OCI-LY1 (cell line): Measurements from ENCODE around the gene HDLBP.

Experiments used
- H2AFZ ChIP-seq: fragments of 200-600 bp; sonication (generic), shearing (Covaris generic); 2 replicates; pipeline ENCODE4 v1.6.0; 2014; ENCODE audit warnings: antibody characterized with exemption, mild to moderate bottlenecking, low read length
- H3F3A ChIP-seq: fragments of 200-600 bp; sonication (generic), shearing (Covaris generic); 2 replicates; pipeline ENCODE4 v1.6.0; 2014; ENCODE audit warnings: mild to moderate bottlenecking, antibody characterized with exemption, low read length, moderate library complexity; ENCODE audit not compliant: insufficient read depth
- H3K27ac ChIP-seq: fragments of 200-600 bp; sonication (generic); 2 replicates; pipeline ENCODE4 v1.5.1; 2014; ENCODE audit warnings: low read length, mixed run types, mild to moderate bottlenecking, low read depth; ENCODE audit not compliant: poor library complexity, severe bottlenecking
- H3K27me3 ChIP-seq: fragments of 200-600 bp; sonication (generic); 2 replicates; pipeline ENCODE4 v1.6.0; 2014; ENCODE audit warnings: antibody characterized with exemption, mild to moderate bottlenecking, low read length, moderate library complexity; ENCODE audit not compliant: insufficient read depth
- H3K36me3 ChIP-seq: fragments of 200-600 bp; sonication (generic); 2 replicates; pipeline ENCODE4 v1.6.1; 2014; ENCODE audit warnings: mild to moderate bottlenecking, antibody characterized with exemption, low read length, moderate library complexity, mixed read lengths; ENCODE audit not compliant: insufficient read depth
- H3K4me1 ChIP-seq: fragments of 200-600 bp; sonication (generic); 2 replicates; pipeline ENCODE4 v1.5.1; 2014; ENCODE audit warnings: mild to moderate bottlenecking, low read length, moderate library complexity; ENCODE audit not compliant: insufficient read depth, severe bottlenecking
- H3K4me2 ChIP-seq: fragments of 200-600 bp; sonication (generic), shearing (Covaris generic); 2 replicates; pipeline ENCODE4 v1.6.1; 2014; ENCODE audit warnings: low read length
- H3K4me3 ChIP-seq: fragments of 200-600 bp; sonication (generic); 2 replicates; pipeline ENCODE4 v1.5.1; 2014; ENCODE audit warnings: low read length, low read depth, mild to moderate bottlenecking, mixed read lengths; ENCODE audit not compliant: poor library complexity, severe bottlenecking
- H3K79me2 ChIP-seq: fragments of 200-600 bp; shearing (Covaris generic); 2 replicates; pipeline ENCODE4 v1.6.1; 2016; ENCODE audit warnings: mixed run types, low read length, mixed read lengths; ENCODE audit not compliant: insufficient read depth
- H3K9ac ChIP-seq: fragments of 200-600 bp; sonication (generic), shearing (Covaris generic); 2 replicates; pipeline ENCODE4 v1.6.1; 2014; ENCODE audit warnings: mild to moderate bottlenecking, low read length, mixed read lengths
- H3K9me2 ChIP-seq: fragments of 200-600 bp; sonication (generic), shearing (Covaris generic); 2 replicates; pipeline ENCODE4 v1.6.1; 2014; ENCODE audit warnings: low read depth, mild to moderate bottlenecking, low read length, mixed read lengths
- H3K9me3 ChIP-seq: fragments of 200-600 bp; shearing (Covaris generic); 2 replicates; pipeline ENCODE4 v1.6.1; 2014; ENCODE audit warnings: low read length, mixed read lengths
- H4K20me1 ChIP-seq: fragments of 200-600 bp; sonication (generic), shearing (Covaris generic); 2 replicates; pipeline ENCODE4 v1.6.0; 2016; ENCODE audit warnings: mild to moderate bottlenecking, low read length; ENCODE audit not compliant: insufficient read depth
- EZH2 ChIP-seq: fragments of 200-600 bp; sonication (generic), shearing (Covaris generic); IDR thresholded peaks from 2 replicates; pipeline ENCODE4 v1.8.0; 2017; ENCODE audit warnings: borderline replicate concordance, mixed run types, mild to moderate bottlenecking, antibody characterized with exemption, low read length, moderate library complexity, mixed read lengths
- TF ChIP-seq, protein P1 (sequence below): fragments of 200-600 bp; sonication (generic), shearing (Covaris generic); IDR thresholded peaks from 2 replicates; pipeline ENCODE4 v1.5.1; 2017; ENCODE audit warnings: mild to moderate bottlenecking, antibody characterized with exemption, low read length, moderate library complexity, mixed read lengths

Gene HDLBP

DNA sequence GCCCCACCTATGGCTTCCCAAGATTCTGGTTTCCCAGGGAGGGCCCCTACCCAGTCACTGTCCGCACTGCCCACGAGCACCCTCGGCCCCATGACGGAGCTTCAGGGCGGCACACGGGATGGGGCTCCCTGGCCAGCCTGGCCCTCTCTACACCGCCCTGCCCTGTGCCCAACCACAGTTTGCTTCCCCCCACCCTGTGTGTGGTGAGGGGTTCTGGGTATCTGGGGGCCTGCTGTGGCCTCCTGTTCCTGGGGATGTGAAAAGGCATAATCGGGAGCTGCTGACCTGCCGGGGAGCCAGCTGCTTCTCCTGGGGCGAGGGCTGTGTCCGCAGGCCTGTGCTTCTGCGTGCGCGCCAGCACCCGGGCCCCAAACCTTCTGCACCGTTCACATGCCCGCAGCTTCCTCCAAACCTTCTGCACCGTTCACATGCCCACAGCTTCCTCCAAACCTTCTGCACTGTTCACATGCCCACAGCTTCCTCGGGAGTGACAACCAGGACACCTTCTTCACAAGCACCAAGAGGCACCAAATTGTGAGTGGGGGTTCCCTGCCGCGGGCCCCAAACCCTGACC lies 114.6 kb downstream of the HDLBP start:
- no peak overlapping the region for H3K4me2 ChIP-seq
- no peak overlapping the region for H3K9ac ChIP-seq
- no peaks in the 10 kb centered on the region for H3K9me2 ChIP-seq
- H3K9me3 ChIP-seq: no peaks in the 10 kb centered on the region
- no peak overlapping the region for H2AFZ ChIP-seq
- no peaks in the 10 kb centered on the region for H4K20me1 ChIP-seq
- H3K36me3 ChIP-seq: no peaks in the 10 kb centered on the region
- no peaks in the 10 kb centered on the region for H3K4me1 ChIP-seq
- no peaks in the 10 kb centered on the region for H3F3A ChIP-seq
- no peak overlapping the region for H3K4me3 ChIP-seq
- TF ChIP-seq, protein P1, sequence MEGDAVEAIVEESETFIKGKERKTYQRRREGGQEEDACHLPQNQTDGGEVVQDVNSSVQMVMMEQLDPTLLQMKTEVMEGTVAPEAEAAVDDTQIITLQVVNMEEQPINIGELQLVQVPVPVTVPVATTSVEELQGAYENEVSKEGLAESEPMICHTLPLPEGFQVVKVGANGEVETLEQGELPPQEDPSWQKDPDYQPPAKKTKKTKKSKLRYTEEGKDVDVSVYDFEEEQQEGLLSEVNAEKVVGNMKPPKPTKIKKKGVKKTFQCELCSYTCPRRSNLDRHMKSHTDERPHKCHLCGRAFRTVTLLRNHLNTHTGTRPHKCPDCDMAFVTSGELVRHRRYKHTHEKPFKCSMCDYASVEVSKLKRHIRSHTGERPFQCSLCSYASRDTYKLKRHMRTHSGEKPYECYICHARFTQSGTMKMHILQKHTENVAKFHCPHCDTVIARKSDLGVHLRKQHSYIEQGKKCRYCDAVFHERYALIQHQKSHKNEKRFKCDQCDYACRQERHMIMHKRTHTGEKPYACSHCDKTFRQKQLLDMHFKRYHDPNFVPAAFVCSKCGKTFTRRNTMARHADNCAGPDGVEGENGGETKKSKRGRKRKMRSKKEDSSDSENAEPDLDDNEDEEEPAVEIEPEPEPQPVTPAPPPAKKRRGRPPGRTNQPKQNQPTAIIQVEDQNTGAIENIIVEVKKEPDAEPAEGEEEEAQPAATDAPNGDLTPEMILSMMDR: no peak
- no peak for TF ChIP-seq EZH2
- H3K27ac ChIP-seq: no peak overlapping the region
- H3K27me3 ChIP-seq: no peaks in the 10 kb centered on the region
- no peaks in the 10 kb centered on the region for H3K79me2 ChIP-seq

GRCh38 chr2:241199897-241200821 lies 115.3 kb downstream of the HDLBP start:
- no peaks in the 10 kb centered on the region for H3K27me3 ChIP-seq
- no peak overlapping the region for H3K4me3 ChIP-seq
- H3F3A ChIP-seq: no peaks in the 10 kb centered on the region
- no peak overlapping the region for H3K27ac ChIP-seq
- H3K79me2 ChIP-seq: no peaks in the 10 kb centered on the region
- no peaks in the 10 kb centered on the region for H4K20me1 ChIP-seq
- H3K9ac ChIP-seq: no peak overlapping the region
- H3K9me2 ChIP-seq: no peaks in the 10 kb centered on the region
- H3K4me2 ChIP-seq: no peak overlapping the region
- no peaks in the 10 kb centered on the region for H3K4me1 ChIP-seq
- TF ChIP-seq EZH2: no peak
- TF ChIP-seq, protein P1: no peak
- H2AFZ ChIP-seq: no peak overlapping the region
- no peaks in the 10 kb centered on the region for H3K9me3 ChIP-seq
- H3K36me3 ChIP-seq: no peaks in the 10 kb centered on the region

DNA sequence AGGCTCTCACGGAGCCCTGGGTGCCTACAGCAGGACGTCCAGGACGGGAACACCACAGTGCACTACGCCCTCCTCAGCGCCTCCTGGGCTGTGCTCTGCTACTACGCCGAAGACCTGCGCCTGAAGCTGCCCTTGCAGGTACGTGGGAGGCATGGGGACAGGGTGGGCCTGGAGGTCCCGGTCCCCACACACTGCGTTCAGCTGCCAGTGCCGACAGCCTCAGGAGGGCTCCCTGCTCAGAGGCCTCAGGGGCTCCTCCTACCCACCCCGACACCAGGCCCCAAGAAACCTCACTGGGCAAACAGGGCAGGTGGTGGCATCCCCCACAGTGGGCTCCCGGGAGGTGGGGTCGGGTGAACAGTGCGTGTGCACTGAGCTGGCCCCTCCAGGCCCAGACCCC lies 116.2 kb downstream of the HDLBP start:
- H2AFZ ChIP-seq: no peak overlapping the region
- no peak for TF ChIP-seq EZH2
- TF ChIP-seq, protein P1: no peak

More for the DNA sequence above, 116.2 kb downstream of the HDLBP start:
- Histone ChIP-seq H3K79me2 (no peaks in the 10 kb centered on the region), H3K27ac (no peak overlapping the region), H3K27me3 (no peaks in the 10 kb centered on the region), H3K36me3 (no peaks in the 10 kb centered on the region), H3K4me2 (no peak overlapping the region), H3F3A (no peaks in the 10 kb centered on the region), H3K9me3 (no peaks in the 10 kb centered on the region), H3K4me3 (no peak overlapping the region), H3K9ac (no peak overlapping the region), H3K4me1 (no peaks in the 10 kb centered on the region), H4K20me1 (no peaks in the 10 kb centered on the region), H3K9me2 (no peaks in the 10 kb centered on the region)
